GM21526 (cell line): Measurements from ENCODE around the gene ARL6IP6.
"Not testable (repeated sequence)": the region's sequence is repeated elsewhere in the genome, so short reads cannot be mapped to it uniquely, and the experiment has no call there.

Experiments
- ATAC-seq: cut with Tn5 transposase; IDR thresholded peaks from one replicate; pipeline ENCODE4 v1.9.1; 2021; ENCODE audit warnings: moderate library complexity; ENCODE audit not compliant: unreplicated experiment, low FRiP score

The ARL6IP6 gene

GRCh38 chr2:152720794-152721193, 2.4 kb downstream of the ARL6IP6 start:
- no peak for ATAC-seq

DNA sequence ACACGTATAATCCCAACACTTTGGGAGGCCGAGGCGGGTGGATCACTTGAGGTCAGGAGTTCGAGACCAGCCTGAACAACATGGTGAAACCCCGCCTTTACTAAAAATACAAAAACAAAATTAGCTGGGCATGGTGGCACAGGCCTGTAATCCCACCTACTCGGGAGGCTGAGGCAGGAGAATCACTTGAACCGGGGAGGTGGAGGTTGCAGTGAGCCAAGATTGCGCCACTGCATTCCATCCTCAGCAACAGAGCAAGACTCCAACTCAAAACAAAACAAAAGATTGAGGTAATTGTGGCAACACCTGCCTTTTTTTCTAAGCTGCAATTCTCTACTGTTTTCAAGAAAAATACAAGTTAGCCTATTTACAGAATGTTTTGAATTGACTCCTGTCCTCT, 4.2 kb downstream of the ARL6IP6 start:
- ATAC-seq = not testable (repeated sequence)

DNA sequence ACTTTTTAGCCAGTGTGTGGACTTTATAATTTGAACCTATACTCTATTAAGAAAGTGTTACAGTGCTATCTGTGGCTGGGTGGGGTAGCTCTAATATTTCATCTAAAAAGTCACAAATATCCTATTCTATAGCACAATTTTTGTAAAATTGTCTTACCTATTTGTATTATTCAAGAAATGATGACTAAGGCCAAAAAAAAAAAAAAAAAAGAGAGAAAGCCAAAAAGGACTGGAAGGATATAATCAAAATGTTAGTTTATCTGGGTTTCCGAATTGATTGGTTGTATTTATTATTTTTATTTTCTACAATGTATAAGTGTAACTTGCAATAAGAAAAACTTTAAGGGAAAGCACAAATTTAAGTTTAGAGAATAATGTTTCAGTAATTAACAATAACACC, 5.5 kb downstream of the ARL6IP6 start:
- ATAC-seq = no peak

DNA sequence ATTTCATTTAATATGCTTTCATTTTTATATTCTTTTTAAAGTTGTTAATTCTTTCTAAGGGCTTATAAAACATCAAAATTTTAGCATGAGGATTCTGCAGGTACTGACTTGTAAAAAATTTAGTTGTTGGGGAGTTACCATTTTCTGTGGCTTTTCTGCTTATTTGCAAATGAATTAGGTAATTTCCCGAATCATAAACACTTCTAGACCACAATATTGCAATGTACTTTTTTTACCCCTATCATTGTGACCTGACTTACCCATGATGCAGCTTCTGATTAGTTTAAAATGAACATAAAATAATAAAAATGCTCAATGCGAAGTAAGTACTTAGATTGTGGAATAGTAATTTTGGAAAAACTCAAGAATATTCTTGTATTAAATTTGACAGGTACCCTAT, 11.4 kb downstream of the ARL6IP6 start:
- ATAC-seq = no peak

DNA sequence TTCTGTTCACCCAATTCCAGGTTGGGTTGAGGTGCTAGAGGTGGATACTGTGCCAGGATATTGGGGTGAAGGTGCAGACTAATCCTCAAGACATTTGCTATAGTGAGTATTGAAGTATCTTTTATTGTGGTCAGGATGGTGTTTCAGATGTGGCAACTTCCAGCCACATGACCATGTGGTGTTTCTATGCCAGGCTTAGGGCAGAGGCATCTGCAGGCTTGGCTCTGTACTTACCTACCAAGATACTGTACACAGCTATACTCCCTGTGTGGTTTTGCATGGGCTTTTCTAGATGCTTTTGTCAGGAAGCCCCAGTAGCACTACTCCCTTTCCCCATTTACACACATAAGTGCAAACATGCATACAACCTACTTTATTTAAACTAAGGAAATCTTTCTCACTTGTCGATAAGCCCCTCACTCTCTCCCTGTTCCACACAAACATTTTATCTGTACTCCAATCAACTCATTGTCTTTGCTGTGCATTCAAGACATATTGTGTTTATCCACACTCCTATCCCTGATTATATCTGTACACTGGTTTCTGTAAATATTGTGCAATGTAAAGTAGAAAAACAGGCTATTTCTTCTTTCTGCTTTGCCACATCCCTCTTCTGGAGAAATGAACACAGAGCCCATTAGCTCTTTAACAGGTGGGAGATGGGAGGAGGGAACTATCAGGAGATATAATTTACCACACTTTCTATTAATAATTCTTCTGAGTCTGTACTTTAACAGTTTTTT, 12.3 kb downstream of the ARL6IP6 start:
- peak; percentile 67 for ATAC-seq

DNA sequence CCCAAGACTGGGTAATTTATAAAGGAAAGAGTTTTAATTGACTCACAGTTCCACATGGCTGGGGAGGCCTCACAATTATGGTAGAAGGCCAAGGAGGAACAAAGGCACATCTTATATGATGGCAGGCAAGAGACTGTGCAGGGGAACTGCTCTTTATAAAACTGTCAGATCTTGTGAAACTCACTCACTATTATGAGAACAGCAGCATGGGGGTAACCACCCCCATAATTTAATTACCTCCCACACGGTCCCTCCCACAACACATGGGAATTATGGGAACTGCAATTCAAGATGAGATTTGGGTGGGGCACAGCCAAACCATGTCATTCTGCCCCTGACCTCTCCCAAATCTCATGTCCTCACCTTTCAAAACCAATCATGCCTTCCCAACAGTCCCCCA, 19.1 kb downstream of the ARL6IP6 start:
- ATAC-seq = not testable (repeated sequence)

GRCh38 chr2:152738438-152738837, 20.0 kb downstream of the ARL6IP6 start:
- no peak for ATAC-seq

DNA sequence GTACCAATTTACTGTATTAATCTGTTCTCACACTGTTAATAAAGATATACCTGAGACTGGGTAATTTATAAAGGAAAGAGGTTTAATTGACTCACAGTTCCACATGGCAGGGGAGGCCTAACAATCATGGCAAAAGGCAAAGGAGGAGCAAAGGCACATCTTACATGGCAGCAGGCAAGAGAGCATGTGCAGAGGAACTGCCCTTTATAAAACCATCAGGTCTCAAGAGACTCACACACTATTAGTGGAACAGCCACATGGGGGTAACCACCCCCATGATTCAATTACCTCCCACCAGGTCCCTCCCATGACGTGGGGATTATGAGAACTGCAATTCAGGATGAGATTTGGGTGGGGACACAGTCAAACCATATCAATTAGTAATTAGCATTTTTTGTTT, 21.3 kb downstream of the ARL6IP6 start:
- not testable (repeated sequence) for ATAC-seq

- peak; percentile 74 for ATAC-seq
These were observed 22.4 kb downstream of the ARL6IP6 start for GRCh38 chr2:152740743-152741328.

DNA sequence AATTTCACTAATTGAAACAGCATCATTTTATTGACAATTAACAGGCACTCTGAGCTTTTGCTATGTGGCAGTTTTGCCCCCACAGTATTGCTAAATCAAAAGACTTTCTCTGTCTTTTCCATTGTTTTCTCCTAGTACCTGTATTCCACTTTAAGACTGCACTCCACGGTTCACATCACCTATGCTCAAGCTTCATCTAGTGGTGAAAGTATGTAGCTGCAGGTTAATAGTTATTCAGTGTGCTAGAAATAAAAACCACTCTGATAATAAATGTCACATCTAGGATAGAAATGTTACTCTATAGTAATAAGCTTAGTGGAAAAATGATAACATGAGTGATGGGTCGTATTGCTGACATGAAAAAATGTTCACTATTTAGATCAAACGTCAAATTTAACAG, 24.6 kb downstream of the ARL6IP6 start:
- peak; percentile 68 for ATAC-seq

GRCh38 chr2:152747751-152748150, 29.3 kb downstream of the ARL6IP6 start:
- not testable (repeated sequence) for ATAC-seq

GRCh38 chr2:152755029-152755428, 36.6 kb downstream of the ARL6IP6 start:
- no peak for ATAC-seq

- no peak for ATAC-seq
These were observed 41.1 kb downstream of the ARL6IP6 start for GRCh38 chr2:152759290-152760072.

GRCh38 chr2:152761214-152761613, 42.8 kb downstream of the ARL6IP6 start:
- ATAC-seq = no peak

GRCh38 chr2:152762202-152762601, 43.8 kb downstream of the ARL6IP6 start:
- ATAC-seq = no peak

DNA sequence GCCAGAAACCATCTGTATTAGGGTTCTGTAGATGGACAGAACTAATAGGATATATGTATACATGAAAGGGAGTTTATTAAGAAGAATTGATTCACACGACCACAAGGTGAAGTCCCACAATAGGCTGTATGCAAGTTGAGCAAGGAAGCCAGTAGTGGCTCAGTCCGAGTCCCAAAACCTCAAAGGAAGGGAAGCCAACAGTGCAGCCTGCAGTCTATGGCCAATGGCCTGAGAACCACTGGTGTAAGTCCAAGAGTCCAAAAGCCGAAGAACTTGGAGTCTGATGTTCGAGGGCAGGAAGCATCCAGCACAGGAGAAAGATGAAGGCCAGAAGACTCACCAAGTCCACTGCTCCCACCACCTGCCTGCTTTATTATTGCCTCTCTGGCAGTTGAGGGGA, 44.8 kb downstream of the ARL6IP6 start:
- not testable (repeated sequence) for ATAC-seq

- no peak for ATAC-seq
These were observed 45.2 kb downstream of the ARL6IP6 start for GRCh38 chr2:152763651-152764050.

- no peak for ATAC-seq
These were observed 48.5 kb downstream of the ARL6IP6 start for GRCh38 chr2:152766928-152767327.

- no peak for ATAC-seq
These were observed 62.8 kb downstream of the ARL6IP6 start for GRCh38 chr2:152781175-152781574.

DNA sequence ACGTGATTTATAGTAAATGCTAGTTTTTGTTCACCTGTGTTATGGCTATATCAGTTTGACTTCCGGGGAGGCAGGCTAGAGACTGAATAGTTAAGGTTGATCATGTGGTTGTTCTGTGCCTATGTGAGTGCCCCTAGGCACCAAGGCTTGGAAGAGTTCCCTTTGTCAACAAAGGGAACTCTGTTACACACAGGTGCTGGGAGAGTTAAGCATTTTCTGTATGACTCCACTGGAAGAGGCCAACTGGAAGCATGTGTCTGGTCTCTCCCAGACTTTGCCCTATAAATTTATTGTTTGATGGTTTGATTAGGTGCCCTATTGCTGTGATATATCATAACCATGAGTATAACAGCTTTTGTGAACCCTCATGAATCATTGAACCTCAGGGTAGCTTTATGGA, 63.8 kb downstream of the ARL6IP6 start:
- no peak for ATAC-seq

- no peak for ATAC-seq
These were observed 72.5 kb downstream of the ARL6IP6 start for GRCh38 chr2:152790883-152791282.

DNA sequence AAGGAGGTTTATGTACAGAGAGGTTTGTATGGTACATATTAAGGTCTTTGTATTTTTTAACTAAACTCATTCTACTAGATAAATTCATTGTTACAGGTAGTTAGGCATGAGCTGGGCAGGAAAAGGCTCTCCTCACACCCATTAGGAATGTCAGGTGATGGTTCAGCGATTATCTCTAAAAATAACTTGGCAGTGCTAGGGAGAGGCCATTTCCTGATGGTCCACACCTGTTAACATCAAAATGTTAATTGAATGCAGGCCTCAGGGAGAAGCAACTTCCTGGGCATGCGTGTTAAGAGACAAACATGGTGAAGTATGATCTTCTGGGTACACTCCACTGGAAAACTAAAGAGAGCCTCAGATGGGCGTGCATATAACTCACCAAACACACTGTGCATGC, 73.6 kb downstream of the ARL6IP6 start:
- no peak for ATAC-seq
